NCI-H187 treated with DMSO at 0.1 percent for 48 hours (cell line): Measurements from ENCODE around the gene MYO1B.

ENCODE experiments used
- DNase-seq: peaks from one replicate; lab custom pipeline; 2025; lab: John Stamatoyannopoulos, UW

The MYO1B gene

DNA sequence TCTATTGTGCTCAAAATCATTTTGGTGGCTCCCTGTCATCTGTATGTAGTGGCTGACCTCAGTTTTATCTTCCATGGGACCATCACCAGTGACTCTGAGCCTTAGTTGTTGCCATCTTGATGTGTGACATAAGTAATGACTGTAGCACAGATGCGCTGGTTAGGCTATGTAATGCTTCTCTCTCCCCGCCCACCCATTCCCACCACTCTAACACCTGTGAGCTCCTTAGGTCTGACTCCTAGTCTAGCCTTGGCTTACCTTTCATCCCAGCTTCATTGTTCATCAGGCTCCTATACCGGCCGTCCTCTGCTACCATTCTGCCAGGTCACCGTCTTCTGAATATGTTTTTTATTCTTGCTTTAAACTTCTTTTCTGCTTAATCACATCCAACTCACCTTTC, 17.2 kb downstream of the MYO1B start:
- DNase-seq, result no peak

DNA sequence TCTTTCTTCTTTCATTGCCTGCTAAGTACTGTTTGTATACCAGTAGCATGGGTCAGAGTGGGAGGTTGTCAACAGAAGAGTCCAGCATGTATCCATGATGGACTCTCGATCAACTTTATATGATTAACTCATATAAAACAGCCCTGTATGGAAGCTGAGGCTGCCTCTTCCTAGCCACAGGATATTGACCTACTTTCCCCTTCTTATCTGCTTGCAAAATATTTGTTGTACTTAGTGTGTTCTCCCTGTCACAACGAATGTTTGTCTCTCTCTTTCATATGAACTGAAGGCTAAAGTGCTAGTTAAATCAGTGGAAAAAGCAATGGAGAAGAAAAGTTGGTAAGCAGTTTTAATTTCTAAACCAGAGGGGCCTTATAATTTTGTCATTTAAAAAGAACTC, 17.8 kb downstream of the MYO1B start:
- DNase-seq, result no peak

DNA sequence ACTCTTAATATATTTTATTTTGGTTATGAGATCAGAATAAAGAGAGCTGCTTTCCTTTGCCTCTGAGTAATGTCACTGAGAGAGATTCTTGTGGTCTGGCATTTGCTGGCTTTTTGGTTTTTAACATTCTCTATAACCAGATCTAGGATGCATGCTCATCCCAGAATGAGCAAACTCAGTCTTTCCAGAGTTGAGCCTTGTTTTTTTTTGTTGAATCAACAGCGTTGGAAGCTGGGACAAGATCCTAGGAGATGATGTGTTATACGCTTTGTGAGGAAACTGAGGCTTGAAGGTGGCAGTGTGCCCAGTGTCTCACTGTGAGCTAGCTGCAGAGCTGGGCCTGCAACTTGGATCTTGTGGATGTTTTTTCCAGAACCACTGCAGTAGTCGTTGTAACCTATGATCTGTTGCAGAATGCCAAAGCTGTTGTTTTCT, 19.5 kb downstream of the MYO1B start:
- DNase-seq, result no peak

DNA sequence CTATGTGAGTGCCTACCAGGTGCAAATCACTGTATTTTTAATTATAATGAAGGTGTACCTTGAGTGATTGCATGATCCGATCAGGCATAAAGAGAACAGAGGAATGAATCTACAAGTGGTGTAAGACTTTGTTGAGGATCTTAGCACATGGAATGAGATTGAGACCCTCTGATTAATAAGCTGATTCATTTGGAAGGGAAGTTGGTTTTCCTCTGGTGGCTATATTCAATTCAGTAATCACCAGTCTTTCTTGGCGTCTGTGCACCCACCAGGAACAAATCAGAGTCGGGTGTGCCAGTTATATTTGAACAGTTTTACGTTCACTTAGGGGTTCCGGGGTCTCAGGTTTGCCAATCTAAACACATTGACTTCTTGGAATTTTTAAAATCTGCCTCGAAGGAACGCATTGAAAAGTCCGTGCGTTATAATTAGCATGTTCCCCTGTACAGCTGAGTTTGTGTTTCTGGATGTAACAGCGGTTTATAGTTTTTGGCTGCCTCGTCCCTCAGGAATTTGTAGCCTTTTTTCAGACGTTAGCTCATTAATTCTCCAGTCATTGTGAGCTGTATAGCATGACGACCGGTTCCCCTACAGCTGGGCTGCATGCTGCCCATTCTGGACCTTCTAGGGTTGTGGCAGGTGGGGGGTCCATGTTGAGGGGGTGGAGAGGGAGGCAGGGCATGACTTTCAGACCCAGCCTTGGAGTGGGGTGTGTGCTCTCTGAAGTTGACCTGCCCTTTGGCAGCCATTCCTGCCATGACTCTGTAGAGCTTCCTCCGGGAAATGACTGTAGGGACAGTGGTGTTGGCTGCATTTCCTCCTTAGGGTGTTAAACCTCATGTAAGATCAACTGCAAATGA, 20.3 kb downstream of the MYO1B start:
- no peak for DNase-seq

DNA sequence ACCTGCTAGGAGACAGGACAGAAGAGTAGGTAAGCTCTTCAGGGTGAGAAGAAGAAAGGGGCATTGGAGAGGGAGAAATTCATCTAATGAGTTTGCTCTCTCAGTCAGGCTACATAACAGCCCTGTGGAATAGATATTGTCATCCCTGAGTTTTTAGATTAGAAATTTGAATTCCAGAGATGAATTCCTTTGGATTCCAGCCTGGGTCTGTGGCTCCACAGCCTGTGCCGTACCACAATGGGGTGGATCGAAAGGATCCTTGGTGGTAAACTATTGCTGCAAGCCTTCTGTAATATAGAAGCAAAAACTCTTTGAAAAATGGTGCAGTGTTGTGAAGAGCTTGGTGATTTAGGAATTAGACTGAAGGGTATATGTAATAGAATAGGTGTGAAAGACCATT, 21.0 kb downstream of the MYO1B start:
- no peak for DNase-seq

DNA sequence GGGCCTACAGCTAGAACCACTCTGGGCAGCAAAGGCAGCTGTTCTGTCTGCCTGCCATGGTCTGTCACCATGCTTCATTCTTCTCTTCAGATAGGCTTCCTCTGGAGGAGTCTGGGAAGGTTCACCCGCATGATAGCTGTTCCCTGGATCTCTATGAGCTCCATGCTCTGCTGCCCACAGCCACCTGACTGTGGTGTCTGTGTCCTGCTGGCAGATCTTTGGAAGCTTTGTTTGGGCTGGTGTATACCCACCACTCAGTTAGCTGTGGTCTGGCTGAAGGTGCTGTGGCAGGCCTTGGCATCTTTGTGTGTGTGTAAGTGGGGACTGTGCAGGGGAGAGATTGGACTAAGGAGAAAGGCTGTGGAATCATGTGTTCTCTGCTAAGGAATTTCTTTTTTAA, 23.4 kb downstream of the MYO1B start:
- no peak for DNase-seq

DNA sequence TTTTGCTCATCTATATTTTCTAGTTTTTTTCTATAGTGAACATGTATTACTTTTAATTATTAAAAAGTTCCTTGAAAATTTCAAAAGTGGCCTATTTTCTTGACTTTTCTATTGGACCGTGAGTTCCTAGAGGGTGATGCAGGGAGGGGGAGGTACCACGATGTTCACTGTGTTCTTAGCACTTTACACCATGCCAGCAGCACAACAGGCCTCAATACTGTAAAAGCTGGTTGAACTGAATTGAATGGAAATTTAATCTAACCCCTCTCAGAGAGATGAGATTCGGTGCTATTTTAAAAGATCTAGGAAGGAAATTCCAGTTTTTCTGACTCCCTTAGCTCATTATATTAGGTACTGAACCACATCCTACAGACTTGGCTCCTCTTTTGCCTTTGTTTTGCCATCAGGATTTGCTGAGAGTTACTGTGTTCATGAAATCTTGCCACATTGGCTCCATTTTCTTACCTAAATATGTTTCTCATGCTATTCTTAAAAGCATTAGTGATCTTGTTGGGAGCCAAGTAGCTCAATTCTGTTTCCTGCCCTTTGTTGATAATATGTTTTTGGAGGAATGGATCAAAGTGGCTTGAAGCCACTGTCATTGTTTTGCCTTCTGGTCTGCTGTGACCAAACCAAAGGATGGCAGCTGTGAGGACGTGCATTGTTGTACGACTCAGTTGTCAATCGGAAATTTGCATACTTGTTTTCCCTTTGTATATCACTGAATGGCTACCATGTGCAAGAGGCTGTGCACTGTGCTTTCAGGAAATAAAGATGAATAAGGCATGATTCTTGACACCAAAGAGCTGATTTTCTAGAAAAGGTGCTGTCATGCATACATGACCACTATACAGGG, 25.3 kb downstream of the MYO1B start:
- no peak for DNase-seq

DNA sequence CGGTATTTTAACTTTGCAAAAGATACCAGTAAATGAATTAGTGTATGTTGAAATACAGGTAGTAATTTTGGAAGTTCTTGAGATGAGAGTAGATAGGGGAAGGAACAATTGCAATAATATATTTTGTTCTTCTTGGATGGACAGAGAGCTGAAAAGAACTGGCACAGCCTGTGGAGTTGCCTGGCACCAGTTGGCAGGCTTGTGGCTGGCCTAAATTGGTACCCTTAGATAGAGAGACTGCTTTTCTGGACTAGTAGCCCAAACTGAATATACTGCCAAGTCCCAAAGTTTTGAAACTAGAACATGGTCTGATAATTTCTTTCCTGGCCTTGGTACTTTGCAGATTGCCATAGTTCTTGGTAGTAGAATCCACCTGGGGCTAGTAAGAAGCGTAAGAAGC, 26.9 kb downstream of the MYO1B start:
- no peak for DNase-seq

DNA sequence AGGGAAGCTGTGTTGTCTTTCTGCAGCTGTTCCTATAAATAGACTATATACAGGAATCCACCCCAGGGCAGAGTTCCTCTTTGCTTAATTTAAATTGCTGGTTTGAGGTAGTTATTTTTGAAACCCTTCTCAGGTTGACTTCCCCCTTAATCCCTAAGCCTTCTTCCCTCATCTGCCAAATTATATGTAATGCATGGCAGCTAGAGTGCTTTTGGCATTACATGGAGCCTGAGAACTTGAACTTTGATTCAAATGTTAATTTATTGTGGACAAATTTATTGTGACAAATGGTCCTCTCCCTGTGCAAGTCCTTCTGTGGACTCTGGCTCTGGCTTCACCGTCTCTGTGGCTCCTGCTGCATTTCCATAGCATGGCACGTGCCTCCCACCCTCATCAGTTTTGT, 29.2 kb downstream of the MYO1B start:
- DNase-seq, result no peak

DNA sequence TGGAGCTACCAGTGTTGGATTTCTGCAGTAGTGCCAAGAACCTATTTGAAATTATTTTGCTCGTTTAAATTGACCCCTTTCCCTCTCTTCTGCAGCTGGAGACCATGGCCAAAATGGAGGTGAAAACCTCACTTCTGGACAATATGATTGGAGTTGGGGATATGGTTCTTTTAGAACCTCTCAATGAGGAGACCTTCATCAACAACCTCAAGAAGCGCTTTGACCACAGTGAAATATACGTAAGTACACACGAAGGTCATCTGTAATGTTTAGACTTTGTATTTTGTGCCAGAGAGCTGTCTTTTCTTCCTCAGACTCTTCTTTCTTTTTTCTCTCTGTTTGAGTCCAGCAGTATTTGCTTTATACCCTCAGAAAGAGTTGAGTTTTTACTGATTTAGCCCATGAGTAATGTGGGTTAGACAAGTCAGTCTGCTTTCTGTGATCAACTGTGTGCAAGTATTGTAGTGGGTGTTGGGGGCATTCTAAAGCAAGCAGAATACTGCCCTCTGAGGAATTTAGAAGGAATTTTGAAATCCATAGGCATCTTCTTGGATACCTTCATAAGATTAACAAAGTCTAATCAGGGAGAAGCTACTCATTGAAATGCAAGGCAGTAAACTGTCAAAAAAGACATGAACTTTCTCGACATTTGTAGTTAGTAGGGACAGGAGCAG, 31.7 kb downstream of the MYO1B start:
- no peak for DNase-seq

DNA sequence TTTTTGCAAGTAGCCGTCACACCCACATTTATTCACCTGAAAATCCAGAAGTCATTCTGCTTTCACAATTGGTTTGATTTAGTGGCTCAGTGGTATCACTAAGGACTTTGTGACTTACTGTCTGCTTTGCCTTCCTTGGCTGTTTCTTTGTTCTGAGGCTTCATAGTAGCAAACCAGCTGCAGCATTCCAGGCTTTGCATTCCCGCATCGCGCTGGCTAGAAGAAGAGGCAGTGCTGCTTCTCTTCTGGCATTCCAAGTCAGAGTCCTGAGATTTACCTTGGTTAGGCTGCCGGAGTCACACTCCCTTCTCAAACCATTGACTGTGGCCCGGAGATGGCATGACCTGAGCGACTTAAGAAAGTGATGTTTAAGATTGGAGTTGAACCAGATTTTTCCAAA, 35.1 kb downstream of the MYO1B start:
- DNase-seq, result no peak

DNA sequence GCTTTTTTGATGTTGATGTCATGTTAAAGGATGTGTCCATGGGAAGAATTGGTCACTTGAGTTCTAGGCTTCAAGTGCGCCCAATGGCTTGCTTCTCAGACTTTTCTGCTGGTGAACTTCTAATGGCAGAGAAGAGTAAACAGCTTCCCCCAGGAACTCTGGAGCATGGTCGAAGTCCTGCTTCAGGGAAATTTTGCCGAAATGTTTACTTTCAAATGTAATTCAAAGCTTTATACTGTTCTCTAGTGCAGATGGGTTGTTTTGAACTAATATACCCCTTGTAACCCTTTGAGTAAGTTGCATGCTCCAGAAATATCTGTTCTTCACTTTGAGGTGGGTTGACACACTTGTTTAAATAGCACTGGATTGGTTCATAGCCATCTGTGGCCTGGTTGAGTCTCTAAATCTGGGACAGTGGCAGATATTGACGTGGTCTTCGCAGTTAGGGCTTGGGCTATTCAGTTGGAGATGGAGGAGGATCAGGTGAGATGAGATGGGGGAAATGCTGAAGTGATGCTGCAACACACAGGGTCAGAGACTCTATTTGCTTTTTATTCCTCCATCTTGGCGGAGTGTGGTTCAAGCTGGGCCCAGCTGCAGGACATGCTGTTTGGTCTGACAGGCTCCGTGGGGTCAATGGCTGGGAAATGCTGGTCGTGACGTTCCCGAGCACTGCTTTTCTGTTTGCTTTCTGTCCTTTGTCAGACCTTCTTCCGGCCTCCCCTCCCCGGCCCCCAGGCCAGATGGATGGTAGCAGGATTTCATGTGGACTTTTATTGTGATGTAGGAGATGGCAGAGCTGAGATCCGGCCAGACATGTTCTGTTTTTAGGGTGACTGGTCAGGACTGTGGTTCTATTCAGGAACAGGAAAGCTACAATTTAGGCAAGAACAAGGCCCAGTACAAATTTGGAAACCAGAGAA, 35.9 kb downstream of the MYO1B start:
- DNase-seq, result no peak

DNA sequence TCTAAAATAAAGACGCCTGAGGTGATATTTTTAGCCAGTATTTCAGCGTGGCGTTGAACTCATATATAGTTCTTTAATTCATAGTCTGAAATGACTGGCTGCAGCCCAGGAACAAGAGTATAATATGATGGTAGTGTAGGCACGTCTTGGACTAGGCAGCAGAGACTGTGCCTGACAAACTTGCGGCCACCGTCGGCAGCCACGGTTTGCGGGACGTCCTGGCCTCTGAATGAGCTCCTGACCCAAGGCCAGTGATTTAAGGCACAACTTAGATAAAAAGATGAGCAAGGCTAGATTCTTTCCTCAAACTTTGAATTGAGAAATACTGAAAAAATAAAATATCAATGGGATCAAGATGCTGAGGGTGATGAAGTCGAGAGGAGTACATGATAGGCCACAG, 40.0 kb downstream of the MYO1B start:
- DNase-seq, result no peak

DNA sequence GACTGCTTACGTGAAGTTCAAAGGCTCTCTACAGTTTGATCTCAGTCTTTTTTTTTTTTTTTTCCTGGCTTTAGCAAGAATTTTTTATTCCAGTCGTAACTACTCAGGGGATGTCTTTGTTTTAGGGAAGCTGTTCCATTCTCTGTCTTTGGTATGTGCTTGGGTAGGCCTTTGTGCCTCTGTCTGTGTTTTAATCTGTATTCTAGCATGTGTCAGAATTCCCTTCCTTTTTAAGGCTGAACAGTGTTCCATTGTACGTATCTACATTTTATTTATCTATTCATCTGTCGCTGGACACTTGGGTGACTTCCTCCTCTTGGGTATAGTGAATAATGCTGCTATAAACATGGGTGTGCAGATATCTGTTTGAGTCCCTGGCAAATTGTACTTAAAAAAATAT, 42.6 kb downstream of the MYO1B start:
- no peak for DNase-seq

DNA sequence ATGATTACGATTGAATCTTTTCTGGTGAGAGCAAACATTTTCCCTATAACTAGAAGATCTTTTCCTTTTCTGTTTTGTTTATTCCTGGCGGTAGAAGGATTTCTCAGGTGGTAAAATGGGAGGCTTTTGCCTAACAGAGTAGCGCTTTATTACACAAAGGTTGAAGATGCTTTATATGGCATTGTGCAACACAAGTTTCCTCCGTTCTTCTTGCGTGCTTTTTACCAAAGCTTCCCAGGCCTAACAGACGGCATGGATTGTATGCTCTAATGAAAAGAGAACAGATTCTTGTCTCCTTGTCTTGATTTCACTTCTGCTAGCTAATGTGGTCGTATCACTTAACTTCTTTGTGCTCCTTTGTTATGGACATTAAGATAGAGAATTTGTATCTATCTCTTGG, 43.8 kb downstream of the MYO1B start:
- DNase-seq, result no peak

DNA sequence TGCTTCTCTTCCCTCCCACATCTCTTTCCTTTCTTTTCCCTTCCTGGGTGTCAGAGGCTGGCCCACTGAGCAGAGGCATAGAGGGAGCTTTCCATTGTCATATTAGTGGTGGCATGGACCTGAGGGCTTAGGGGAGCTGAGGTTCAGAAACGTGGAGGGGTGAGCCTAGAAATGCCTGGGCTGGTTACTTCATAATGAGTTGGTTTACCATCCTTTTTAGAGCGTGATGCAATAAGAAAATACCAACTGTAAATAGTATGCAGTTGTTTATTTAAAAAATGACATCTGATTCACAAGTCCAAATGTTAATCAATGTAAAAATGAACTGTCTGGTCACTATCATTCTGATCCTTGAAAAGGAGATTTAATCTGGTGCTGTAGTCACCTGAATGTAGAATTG, 46.3 kb downstream of the MYO1B start:
- DNase-seq, result no peak

DNA sequence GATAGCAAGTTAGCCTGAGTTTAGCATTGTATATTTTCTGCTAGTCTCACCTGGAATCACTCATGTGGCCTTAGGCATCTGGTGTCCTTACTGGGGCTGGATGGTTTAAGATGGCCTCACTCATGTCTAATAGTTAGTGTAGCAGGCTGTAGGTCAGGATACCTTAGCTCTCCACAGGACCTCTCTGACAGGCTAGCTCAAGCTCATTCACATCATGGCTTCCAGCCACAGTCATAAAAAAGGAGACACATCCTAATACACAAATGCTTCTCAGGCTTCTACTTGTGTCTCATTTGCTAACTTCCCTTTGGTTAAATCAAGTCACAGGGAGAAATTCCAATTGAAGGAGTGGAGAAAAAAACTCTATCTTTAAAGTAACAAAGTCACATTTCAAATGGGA, 47.7 kb downstream of the MYO1B start:
- no peak for DNase-seq

DNA sequence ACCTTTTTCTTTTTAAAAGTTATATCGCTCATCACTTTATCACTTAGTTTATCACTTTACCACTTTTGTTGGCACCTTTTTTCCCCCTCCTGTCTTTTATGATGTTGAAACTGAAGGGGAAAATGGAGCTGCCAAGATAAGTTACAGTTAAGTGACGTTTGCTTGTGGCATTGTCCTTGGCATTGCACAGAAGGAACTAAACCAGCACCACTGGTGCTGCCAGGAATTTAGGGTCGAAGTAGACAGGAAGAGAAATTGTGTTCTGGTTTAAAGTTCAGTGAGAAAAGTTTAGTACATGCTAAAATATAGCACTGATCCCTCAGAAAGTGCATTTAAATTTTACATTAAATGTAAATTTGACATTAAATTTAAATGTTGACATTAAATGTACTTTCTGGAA, 49.9 kb downstream of the MYO1B start:
- DNase-seq, result no peak

DNA sequence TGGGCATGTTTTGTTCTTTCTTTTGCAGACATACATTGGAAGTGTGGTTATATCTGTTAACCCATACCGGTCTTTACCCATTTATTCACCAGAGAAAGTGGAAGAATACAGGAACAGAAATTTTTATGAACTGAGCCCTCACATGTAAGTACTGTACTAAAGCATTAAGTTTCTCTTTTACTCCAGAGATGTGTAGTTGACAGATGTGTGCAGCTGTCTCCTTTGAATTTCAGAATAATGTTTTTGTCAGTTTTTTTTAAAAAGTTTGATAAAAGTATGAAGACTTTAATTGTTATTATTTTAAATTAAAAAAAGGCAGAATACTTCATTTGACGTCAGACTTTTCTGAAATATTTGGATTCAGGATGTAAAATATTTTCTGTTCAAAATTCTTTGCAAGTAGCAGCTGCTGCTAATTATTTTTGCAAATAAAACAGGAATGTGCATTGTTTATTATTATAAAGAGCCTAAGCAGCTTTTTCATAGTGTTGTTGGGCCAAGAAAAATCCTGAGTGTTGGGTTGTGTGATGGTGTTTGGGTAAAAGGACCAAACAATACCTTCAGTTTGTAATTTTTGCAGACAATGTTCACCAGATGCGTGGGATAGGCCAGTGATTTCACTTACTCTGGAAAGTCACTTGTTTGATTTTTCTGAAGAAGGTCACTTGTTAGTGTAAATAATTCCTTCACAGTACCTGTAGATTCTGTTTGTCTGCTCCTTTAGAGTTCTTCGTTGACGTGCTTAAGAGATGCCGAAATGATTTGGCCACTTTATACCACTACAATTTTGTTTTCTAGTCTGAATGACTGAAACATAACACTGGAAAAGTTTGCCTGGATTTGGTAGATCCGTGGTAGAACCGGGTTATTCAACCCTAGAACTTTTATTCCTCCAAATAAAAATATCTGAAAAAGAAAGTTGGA, 51.1 kb downstream of the MYO1B start:
- no peak for DNase-seq

DNA sequence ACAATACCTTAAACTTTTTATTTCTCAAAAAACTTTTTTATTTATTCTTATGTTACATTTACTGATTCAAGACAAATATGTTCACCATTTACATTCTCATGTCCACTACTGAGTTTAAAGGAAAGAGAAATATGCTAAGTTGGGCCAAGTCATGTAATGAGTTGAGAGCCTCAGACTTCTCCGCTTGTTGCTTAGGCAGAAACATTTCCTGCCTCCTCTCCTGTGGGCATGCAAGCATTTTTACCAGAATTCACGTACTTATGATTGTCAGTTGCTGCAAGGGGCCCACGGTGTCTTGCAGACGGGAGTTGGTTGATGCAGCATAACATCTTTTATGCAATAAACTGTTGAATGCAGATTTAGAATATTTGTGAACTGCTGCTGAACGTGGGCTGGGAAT, 51.8 kb downstream of the MYO1B start:
- DNase-seq, result no peak

DNA sequence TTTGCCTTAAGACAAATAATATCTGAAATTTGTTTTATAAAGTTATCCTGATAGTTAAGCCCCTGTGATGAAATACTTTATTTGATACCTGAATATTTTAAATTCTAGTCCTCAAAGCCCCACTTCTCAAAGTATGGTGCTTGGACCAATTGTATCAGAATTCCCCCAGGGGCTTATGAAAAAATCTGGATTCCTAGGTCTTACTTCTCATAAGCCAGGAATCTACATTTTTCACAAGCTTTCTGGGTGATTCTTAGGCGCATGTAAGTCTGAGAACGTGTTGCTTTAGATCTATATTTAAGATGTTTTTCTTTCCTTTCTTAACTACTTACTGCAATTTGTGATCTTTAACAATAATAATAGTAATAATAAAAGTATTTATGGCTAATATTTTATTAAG, 53.1 kb downstream of the MYO1B start:
- no peak for DNase-seq
